GM12801 (cell line): ENCODE measurements around the gene PLD6.

ENCODE experiments used
- CTCF ChIP-seq: IDR thresholded peaks from one replicate; pipeline ENCODE4 v1.5.1; 2011; ENCODE audit warnings: control low read depth; ENCODE audit not compliant: insufficient read length; ENCODE audit errors: extremely low read depth

The PLD6 gene

GRCh38 chr17:17164676-17165075 is 41.5 kb downstream of the PLD6 start:
- TF ChIP-seq CTCF, result no peak

- TF ChIP-seq CTCF, result no peak
Measured at GRCh38 chr17:17164156-17164555, 42.0 kb downstream of the PLD6 start.

- no peak for TF ChIP-seq CTCF
Measured at GRCh38 chr17:17161759-17162158, 44.4 kb downstream of the PLD6 start.

GRCh38 chr17:17161121-17161520 is 45.0 kb downstream of the PLD6 start:
- TF ChIP-seq CTCF, result no peak

DNA sequence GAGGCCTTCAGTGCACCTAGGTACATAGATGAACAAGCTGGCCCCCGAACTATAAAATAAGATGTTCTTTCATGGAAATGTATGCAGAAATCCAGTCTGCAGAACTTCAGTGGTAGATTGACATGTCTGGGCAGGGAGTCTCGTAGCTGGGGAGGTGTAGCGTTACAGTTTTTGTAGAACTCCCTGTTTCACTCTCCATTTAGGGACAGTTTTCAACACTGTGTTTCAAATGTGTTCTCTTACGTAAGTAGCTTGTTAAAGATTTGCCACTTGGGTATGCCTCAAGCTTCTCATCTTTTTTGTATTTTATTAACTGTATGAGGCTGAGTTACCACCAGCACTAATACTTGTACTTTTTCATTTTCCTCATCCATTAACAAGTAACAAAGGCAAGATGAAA is 46.6 kb downstream of the PLD6 start:
- TF ChIP-seq CTCF, result no peak

DNA sequence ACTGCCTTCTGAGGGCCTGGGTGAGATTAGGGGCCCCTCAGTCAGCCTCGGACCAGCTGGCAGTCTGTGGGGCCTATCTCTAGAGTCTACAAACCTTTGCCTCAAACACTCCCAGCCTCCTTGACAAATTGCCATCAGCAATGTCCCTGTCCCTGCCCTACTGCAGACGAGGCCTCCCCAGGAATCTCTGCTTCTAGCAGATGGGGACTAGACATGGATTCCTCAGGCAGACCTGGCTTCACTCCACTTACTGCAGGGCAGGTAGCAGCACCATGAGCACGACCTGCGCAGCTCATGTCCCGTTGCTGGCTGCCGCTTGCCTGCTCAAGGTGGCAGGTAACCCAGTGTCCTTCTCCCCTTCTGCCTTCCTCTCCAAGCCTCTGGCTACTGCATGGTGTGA is 49.1 kb downstream of the PLD6 start:
- TF ChIP-seq CTCF, result no peak

DNA sequence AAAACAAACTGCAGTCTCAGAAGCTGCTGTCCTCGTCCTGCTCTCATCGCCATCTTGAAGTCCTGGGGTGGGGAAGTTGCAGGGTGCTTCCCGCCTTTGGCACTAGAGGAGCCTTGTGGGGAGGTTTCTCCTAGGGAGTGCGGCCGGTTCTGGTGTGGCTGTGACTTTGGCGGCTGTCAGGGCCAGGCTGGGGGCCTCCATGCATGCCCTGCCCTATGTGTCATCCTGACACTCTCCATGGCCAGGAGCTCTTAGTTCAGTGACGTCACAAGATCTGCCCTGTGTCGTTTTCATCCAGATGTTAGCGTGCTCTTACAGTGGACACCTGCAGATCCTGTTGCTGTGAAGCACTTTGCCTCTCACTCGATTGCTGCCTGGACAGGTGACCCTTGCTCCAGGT is 49.6 kb downstream of the PLD6 start:
- no peak for TF ChIP-seq CTCF

GRCh38 chr17:17156107-17156506 is 50.0 kb downstream of the PLD6 start:
- no peak for TF ChIP-seq CTCF
